BJ (cell line): ENCODE measurements around the gene C11orf91. TPM values are rescaled to one million over a fixed set of nuclear protein-coding genes. Genes with fewer than 3 reads are reported as not detected.

ENCODE experiments used
- CTCF ChIA-PET: fragments of 350-600 bp; formaldehyde crosslinking; extraction: SDS; loops from one replicate; lab custom pipeline; 2021; ENCODE audit warnings: antibody characterized with exemption, inconsistent platforms; lab: Yijun Ruan, JAX
- POLR2A ChIA-PET: fragments of 300-600 bp; sonication (Branson Sonifier 250); formaldehyde crosslinking; extraction: SDS; loops from one replicate; lab custom pipeline; 2021; ENCODE audit warnings: antibody characterized with exemption; lab: Charles Lee
- DNase-seq: peaks from one replicate; pipeline ENCODE4 v3.0.0-alpha.2; 2011; ENCODE audit warnings: low read depth
- H3K27me3 ChIP-seq: 2 replicates; pipeline ENCODE4 v1.6.0; 2011; ENCODE audit warnings: low read length; ENCODE audit not compliant: control insufficient read depth, insufficient read depth
- H3K36me3 ChIP-seq: 2 replicates; pipeline ENCODE4 v1.5.1; 2011; ENCODE audit warnings: low read length; ENCODE audit not compliant: control insufficient read depth, insufficient read depth
- H3K4me3 ChIP-seq: 2 replicates; pipeline ENCODE4 v1.5.1; 2011; ENCODE audit warnings: low read depth, mild to moderate bottlenecking, control low read depth, low read length
- polyA plus RNA-seq: library from polyadenylated mRNA; depleted of rRNA; stranded (reverse); fragments of >200 nt; gene quantifications from 2 replicates; pipeline ENCODE4 v1.2.3, GENCODE V29; 2011
- TF ChIP-seq, protein P1 (sequence below): IDR thresholded peaks from 2 replicates; pipeline ENCODE4 v1.5.1; 2011; ENCODE audit warnings: low read depth, mild to moderate bottlenecking, control low read depth, inconsistent platforms, low read length, moderate library complexity; ENCODE audit not compliant: insufficient read depth

Gene C11orf91
- polyA plus RNA-seq, 1 experiment, result not detected

DNA sequence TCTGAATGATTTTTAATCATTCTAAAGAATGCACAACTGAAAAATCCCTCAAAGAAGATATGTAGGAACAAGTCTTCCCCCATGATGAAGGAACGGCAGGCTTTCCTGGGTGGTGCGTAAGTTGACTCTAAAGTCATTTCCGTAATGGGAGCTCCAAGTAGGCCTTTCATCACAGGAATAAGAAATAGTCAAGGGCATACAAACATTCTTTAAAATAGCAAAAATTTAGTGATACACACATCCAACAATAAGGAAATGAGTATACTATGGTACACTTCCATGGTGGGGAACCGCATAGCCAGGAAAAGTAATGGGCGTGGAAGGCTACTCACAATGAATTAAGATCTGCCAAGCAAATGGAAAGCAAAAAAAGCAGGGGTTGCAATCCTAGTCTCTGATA lies 24.9 kb upstream of the C11orf91 start:
- Histone ChIP-seq H3K4me3 (no peak overlapping the region), H3K27me3 (no peaks in the 10 kb centered on the region), H3K36me3 (peaks cover 2% of the 10 kb centered on the region; the same call in 1 of the 2 replicates)
- CTCF ChIA-PET, result interaction anchor here (0.6 to 1.5 kb wide), 5 partner anchors 9 to 49 kb away, joined by 3 to 6 read pairs (median 3); partner anchors contain the start of gene FBXO3
- DNase-seq, result no peak
- TF ChIP-seq, protein P1, sequence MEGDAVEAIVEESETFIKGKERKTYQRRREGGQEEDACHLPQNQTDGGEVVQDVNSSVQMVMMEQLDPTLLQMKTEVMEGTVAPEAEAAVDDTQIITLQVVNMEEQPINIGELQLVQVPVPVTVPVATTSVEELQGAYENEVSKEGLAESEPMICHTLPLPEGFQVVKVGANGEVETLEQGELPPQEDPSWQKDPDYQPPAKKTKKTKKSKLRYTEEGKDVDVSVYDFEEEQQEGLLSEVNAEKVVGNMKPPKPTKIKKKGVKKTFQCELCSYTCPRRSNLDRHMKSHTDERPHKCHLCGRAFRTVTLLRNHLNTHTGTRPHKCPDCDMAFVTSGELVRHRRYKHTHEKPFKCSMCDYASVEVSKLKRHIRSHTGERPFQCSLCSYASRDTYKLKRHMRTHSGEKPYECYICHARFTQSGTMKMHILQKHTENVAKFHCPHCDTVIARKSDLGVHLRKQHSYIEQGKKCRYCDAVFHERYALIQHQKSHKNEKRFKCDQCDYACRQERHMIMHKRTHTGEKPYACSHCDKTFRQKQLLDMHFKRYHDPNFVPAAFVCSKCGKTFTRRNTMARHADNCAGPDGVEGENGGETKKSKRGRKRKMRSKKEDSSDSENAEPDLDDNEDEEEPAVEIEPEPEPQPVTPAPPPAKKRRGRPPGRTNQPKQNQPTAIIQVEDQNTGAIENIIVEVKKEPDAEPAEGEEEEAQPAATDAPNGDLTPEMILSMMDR, result no peak
- POLR2A ChIA-PET, result no interaction called here

DNA sequence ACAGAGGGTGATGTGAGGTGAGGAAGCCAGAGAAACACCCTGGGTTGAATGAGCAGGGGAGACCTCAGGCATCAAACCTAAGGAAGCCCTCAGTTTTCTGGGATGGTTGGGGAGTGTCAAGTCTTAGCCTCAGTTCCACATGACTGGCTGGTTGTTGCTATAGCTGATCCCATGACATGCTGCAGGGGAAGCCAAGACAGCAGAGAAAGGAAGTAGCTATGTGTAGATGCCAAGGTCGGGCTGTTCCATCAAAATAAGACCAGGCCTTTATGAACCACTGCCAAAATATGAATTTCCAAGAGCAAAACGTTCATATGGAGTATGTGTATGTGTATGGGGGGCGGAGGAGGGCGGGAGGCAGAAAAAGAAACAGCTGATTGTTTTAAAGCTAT lies 24.0 kb upstream of the C11orf91 start:
- ChIA-PET CTCF (interaction anchor here (0.6 to 1.7 kb wide), 9 partner anchors 9 to 369 kb away, joined by 3 to 9 read pairs (median 3); partner anchors contain the start of genes CD59 and FBXO3), POLR2A (no interaction called here)
- Histone ChIP-seq H3K27me3 (no peaks in the 10 kb centered on the region), H3K4me3 (no peak overlapping the region), H3K36me3 (peaks cover 5% of the 10 kb centered on the region)
- no peak for DNase-seq
- TF ChIP-seq, protein P1, result no peak

DNA sequence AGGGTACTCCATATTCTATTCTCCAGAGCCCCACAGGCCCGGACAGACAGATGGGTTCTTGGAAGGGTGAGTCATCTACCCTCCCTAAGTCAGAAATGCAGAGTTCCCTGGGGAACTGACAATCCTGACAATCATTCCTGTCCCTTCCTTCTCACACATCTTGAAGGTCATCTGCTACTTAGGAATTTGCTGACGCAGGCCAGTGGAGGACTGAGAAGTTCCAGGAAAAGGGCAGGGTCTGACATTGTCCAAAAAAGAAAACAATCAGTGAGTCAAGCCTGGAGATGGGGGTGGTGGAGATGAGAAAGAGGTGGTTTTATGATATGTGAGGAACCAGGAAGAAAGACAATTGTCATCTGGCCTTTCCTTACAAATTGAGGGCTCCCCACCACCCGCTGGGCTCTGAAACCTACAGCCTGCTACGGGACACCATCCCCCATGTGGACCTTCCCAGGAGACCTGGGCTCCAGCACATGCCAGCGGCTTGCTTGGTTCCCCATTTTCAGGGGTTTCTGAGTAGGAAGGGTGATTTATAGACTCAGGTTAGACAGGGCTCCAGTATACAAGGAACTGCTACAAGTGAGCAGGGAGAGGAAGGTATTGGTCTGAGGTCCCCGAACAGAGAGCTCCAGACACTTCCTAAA lies 22.7 kb upstream of the C11orf91 start:
- peaks cover 6% of the 10 kb centered on the region for H3K36me3 ChIP-seq
- peak; percentile 58 for DNase-seq
- no peaks in the 10 kb centered on the region for H3K27me3 ChIP-seq
- no peak overlapping the region for H3K4me3 ChIP-seq
- CTCF ChIA-PET, result interaction anchor here (0.9 to 1.7 kb wide), 4 partner anchors 8 to 88 kb away, joined by 3 to 9 read pairs (median 4); no protein-coding TSS in a partner anchor
- POLR2A ChIA-PET, result no interaction called here
- TF ChIP-seq, protein P1, result no peak

DNA sequence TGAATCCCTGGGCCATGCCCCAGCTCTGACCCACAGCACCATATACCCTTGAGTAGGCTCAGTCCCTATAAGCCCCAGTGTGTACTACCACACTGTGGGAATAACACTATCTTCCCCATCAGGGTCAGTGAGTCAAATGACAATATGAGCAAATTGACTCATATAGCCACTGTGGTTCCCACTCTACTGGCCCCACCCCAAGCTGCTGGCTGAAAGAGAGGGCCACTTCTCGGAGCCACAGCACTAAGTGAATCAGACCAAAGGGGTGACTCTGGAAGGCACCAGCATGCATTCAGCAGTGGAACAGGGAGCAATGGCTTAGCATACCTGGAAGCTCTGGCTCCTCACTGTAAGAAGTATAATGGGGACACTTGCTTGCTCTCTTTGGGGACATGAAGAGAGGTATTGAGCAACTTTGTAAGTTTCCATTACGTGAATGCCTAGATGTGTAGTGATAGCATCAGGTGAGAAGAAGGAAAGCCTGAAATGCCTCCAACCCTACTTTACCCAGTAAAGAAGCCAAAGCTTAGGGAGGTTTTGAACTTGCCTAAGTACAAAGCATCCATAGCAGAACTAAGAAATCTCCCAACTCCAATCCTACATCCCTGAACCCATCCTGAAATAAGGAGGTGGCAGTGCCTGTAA lies 22.1 kb upstream of the C11orf91 start:
- TF ChIP-seq, protein P1, result no peak
- Histone ChIP-seq H3K4me3 (no peak overlapping the region), H3K36me3 (peaks cover 6% of the 10 kb centered on the region), H3K27me3 (no peaks in the 10 kb centered on the region)
- DNase-seq, result no peak
- CTCF ChIA-PET, result interaction anchor here (1.1 kb wide), 1 partner anchor 14 kb away, joined by 3 read pairs; no protein-coding TSS in a partner anchor
- POLR2A ChIA-PET, result interaction anchor here (0.6 kb wide), 1 partner anchor 449 kb away, joined by 3 read pairs; no protein-coding TSS in a partner anchor

DNA sequence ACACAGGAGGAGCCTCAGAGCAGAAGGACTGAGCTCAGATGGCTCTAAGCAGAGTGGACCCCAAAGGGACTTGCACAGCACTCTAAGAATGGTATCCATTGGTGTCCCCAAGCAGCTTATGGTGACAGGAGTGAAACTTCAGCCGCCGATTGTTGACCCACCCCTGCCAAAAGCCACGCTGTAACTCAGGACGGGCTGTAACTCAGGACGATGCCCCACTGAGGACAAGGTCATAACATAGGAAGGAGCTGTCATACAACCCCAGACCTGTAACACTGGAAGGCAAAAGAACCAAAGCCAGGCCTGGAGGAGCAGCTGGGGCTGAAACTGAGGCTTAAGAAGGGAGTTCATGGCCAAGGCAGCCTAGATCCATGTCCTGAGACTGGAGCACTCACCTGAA lies 21.4 kb upstream of the C11orf91 start:
- CTCF ChIA-PET, result interaction anchor here (1.1 to 1.5 kb wide), 2 partner anchors 15 to 20 kb away, joined by 3 to 4 read pairs; no protein-coding TSS in a partner anchor
- POLR2A ChIA-PET, result interaction anchor here (0.6 kb wide), 1 partner anchor 448 kb away, joined by 3 read pairs; no protein-coding TSS in a partner anchor
- DNase-seq, result no peak
- no peak overlapping the region for H3K4me3 ChIP-seq
- TF ChIP-seq, protein P1, result no peak
- peaks cover 6% of the 10 kb centered on the region for H3K36me3 ChIP-seq
- H3K27me3 ChIP-seq, result no peaks in the 10 kb centered on the region
